GM18502 (cell line): ENCODE data around the gene GAK.
"Not testable (repeated sequence)": the region's sequence is repeated elsewhere in the genome, so short reads cannot be mapped to it uniquely, and the experiment has no call there.

Source experiments
- ATAC-seq: cut with Tn5 transposase; IDR thresholded peaks from one replicate; pipeline ENCODE4 v1.9.1; 2021; ENCODE audit warnings: mild to moderate bottlenecking; ENCODE audit not compliant: unreplicated experiment, poor library complexity

GAK gene

GRCh38 chr4:931960-932712 is at the start of gene GAK, which contains the start of gene TMEM175:
Gene GAK, minus strand, starts transcription at chr4:932316. Its CDS starts 129 bp downstream, at chr4:932187.
Gene TMEM175, plus strand, starts transcription at chr4:932460. Its CDS starts 15,280 bp downstream, at chr4:947740.
- ATAC-seq: peak; percentile 92

GRCh38 chr4:978957-979701 is 47.0 kb upstream of the GAK start:
- no peak for ATAC-seq

GRCh38 chr4:976016-976415 is 43.9 kb upstream of the GAK start:
- ATAC-seq: not testable (repeated sequence)

GRCh38 chr4:974668-975067 is 42.6 kb upstream of the GAK start:
- ATAC-seq: no peak

GRCh38 chr4:973431-974397 is 41.6 kb upstream of the GAK start, which contains the start of gene DGKQ:
Gene DGKQ, minus strand, starts transcription at chr4:973569. Its CDS starts 87 bp downstream, at chr4:973482.
- peak; percentile 72 for ATAC-seq

- peak; percentile 50 for ATAC-seq
Measured at GRCh38 chr4:972651-973424, 40.7 kb upstream of the GAK start.

GRCh38 chr4:971666-972500 is 39.8 kb upstream of the GAK start:
- ATAC-seq: no peak

GRCh38 chr4:970854-971520 is 38.9 kb upstream of the GAK start:
- ATAC-seq: no peak

GRCh38 chr4:970046-970745 is 38.1 kb upstream of the GAK start:
- ATAC-seq: no peak

GRCh38 chr4:968621-969394 is 36.7 kb upstream of the GAK start:
- ATAC-seq: no peak

- no peak for ATAC-seq
Measured at GRCh38 chr4:968221-968620, 36.1 kb upstream of the GAK start.

- no peak for ATAC-seq
Measured at GRCh38 chr4:967113-968104, 35.3 kb upstream of the GAK start.

GRCh38 chr4:966266-967112 is 34.4 kb upstream of the GAK start:
- no peak for ATAC-seq

GRCh38 chr4:965766-966134 is 33.6 kb upstream of the GAK start:
- no peak for ATAC-seq
